Right lobe of liver (tissue), 4 donors: ENCODE data around the gene HRH2.

Source experiments
- CTCF ChIP-seq, 4 donors: fragments of 200-600 bp in 3 of 4; fragments of 450-650 bp in 1 of 4; IDR thresholded peaks; one replicate each; pipeline versions ENCODE4 v1.5.1 to v1.8.0; 2016 to 2022; ENCODE audit warnings: antibody characterized with exemption in 4 of 4, mild to moderate bottlenecking in 2 of 4
- POLR2A ChIP-seq: fragments of 450-650 bp; IDR thresholded peaks from one replicate; pipeline ENCODE4 v1.6.1; 2017; ENCODE audit warnings: antibody characterized with exemption, mild to moderate bottlenecking
- donor health status: DM: no; HTN: no; CAD: no.
- donor health status: DM: no; HTN: no; CAD: no.
- donor health status: DM: no; HTN: yes; CAD: no.

- TF ChIP-seq CTCF (IDR thresholded peaks at IDR 0.05) = no peak
- TF ChIP-seq POLR2A = no peak
Observed at GRCh38 chr5:175714479-175715085, 56.7 kb downstream of the HRH2 start.
